ENCODE results near the gene TMEM258.

DNA sequence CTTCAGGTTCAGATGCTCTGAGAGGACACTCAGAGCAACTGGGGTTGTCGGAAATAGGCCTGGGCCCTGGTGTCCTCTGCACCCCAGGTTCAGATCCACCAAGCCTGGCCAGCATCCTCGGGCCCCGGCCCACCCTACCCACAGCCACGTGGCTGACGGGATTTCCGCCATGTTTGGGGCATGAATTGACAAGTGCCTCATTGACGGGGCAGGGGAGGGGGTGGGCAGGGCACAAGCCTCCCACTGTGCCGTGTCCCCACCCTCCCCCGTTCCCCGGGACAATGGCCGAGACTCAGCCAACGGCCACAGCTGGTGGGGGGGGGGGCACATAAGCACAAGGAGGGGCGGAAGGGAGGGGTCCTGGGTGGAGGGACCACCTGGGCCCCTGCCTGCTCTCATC is 31.5 kb downstream of the TMEM258 start:
- TF ChIP-seq, protein P1, sequence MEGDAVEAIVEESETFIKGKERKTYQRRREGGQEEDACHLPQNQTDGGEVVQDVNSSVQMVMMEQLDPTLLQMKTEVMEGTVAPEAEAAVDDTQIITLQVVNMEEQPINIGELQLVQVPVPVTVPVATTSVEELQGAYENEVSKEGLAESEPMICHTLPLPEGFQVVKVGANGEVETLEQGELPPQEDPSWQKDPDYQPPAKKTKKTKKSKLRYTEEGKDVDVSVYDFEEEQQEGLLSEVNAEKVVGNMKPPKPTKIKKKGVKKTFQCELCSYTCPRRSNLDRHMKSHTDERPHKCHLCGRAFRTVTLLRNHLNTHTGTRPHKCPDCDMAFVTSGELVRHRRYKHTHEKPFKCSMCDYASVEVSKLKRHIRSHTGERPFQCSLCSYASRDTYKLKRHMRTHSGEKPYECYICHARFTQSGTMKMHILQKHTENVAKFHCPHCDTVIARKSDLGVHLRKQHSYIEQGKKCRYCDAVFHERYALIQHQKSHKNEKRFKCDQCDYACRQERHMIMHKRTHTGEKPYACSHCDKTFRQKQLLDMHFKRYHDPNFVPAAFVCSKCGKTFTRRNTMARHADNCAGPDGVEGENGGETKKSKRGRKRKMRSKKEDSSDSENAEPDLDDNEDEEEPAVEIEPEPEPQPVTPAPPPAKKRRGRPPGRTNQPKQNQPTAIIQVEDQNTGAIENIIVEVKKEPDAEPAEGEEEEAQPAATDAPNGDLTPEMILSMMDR (IDR thresholded peaks at IDR 0.05), result no peak
- no peak for TF ChIP-seq ZFX (IDR thresholded peaks at IDR 0.05; ENCODE audit: borderline replicate concordance)
